Measurements from ENCODE around the gene PER2. TPM values are rescaled to one million over a fixed set of nuclear protein-coding genes. Genes with fewer than 3 reads are reported as not detected.
A peak's percentile ranks its signal among the peaks of the same experiment; 100 is the strongest.

PER2 gene
- polyA plus RNA-seq, 2 of the 4 experiments (the other 2 are of a cell fraction) = 3.4 to 8.5 TPM

- DNase-seq (ENCODE audit: low read depth in 1 of 2, low spot score in 1 of 2) = no peak
- Histone ChIP-seq H3K4me2 (no peak overlapping the region), H3K4me3 (no peak overlapping the region), H3K4me1 (peaks cover 12% of the 10 kb centered on the region; the same call in 1 of the 3 replicates), H3K9me3 (no peaks in the 10 kb centered on the region), H3K27ac (no peak overlapping the region)
- CTCF ChIA-PET = interaction anchor here (0.6 to 2.7 kb wide), 10 partner anchors 11 to 550 kb away, joined by 3 to 8 read pairs (median 4); no protein-coding TSS in a partner anchor
- POLR2A ChIA-PET = no interaction called here
- 60% methylated on average over 2 of the region's 2 CpGs for WGBS (ENCODE audit: missing lambda C conversion rate)
- TF ChIP-seq CTCF (IDR thresholded peaks at IDR 0.05) (peak; percentile 18; the same call in 1 of the 3 replicates), RAD21 (conservative IDR thresholded peaks at IDR 0.05 in 1 of 2, IDR thresholded peaks at IDR 0.05 in 1 of 2) (peak in 1 of 2 experiments; percentile 44; a peak in 2 of 5 replicates), EHMT2 (IDR thresholded peaks at IDR 0.05; ENCODE audit: low read depth) (no peak)
- FAIRE-seq = no peak
- ATAC-seq = peak in 1 of 2 experiments; percentile 67; a peak in 3 of 6 replicates
Observed at GRCh38 chr2:238308177-238308576, 19.8 kb upstream of the PER2 start.

GRCh38 chr2:238306672-238306998 lies 18.2 kb upstream of the PER2 start:
- Histone ChIP-seq H3K9me3 (no peaks in the 10 kb centered on the region), H3K4me3 (no peak overlapping the region), H3K27ac (no peak overlapping the region; a peak in 1 of 6 replicates), H3K4me2 (no peak overlapping the region), H3K4me1 (peaks cover 19% of the 10 kb centered on the region)
- 76% methylated on average over 5 of the region's 5 CpGs for WGBS (ENCODE audit: missing lambda C conversion rate)
- TF ChIP-seq TP53 (CRISPR knock-in tag; IDR thresholded peaks at IDR 0.05) (no peak), HES2 (IDR thresholded peaks at IDR 0.05) (no peak), RAD21 (conservative IDR thresholded peaks at IDR 0.05 in 1 of 2, IDR thresholded peaks at IDR 0.05 in 1 of 2) (no peak), POLR2AphosphoS2 (conservative IDR thresholded peaks at IDR 0.05; ENCODE audit: low read length) (no peak), ZFP36 (IDR thresholded peaks at IDR 0.05; ENCODE audit: borderline replicate concordance, partially characterized antibody) (no peak), PBX3 (IDR thresholded peaks at IDR 0.05) (no peak), E2F6 (IDR thresholded peaks at IDR 0.05; ENCODE audit: borderline replicate concordance, low read depth) (no peak), CHD2 (IDR thresholded peaks at IDR 0.05; ENCODE audit: low read length, partially characterized antibody) (no peak), ZSCAN20 (CRISPR knock-in tag; IDR thresholded peaks at IDR 0.05) (no peak)
- ChIA-PET POLR2A (no interaction called here), CTCF (interaction anchor here (1.7 to 5.0 kb wide), 4 partner anchors 16 to 50 kb away, joined by 8 to 29 read pairs (median 20); partner anchors contain the start of gene PER2)
- FAIRE-seq (no peak), DNase-seq (ENCODE audit: low read depth in 1 of 2, low spot score in 1 of 2) (no peak), ATAC-seq (no peak)

GRCh38 chr2:238305965-238306671 lies 17.7 kb upstream of the PER2 start:
- no peak for TF ChIP-seq CEBPB (IDR thresholded peaks at IDR 0.05)
- no peak for TF ChIP-seq FOSL2 (IDR thresholded peaks at IDR 0.05)
- no peak for TF ChIP-seq FOSL2 (CRISPR knock-in tag; IDR thresholded peaks at IDR 0.05)
- CTCF ChIA-PET = interaction anchor here (0.7 to 5.0 kb wide), 9 partner anchors 16 to 561 kb away, joined by 3 to 29 read pairs (median 6); partner anchors contain the start of gene PER2
- Histone ChIP-seq H3K4me3 (no peak overlapping the region), H3K9me3 (no peaks in the 10 kb centered on the region), H3K27ac (no peak overlapping the region; a peak in 1 of 6 replicates), H3K4me2 (no peak overlapping the region; the same call in 2 of the 3 replicates), H3K4me1 (peaks cover 21% of the 10 kb centered on the region)
- no peak for ATAC-seq
- POLR2A ChIA-PET = interaction anchor here (1.3 kb wide), 1 partner anchor 19 kb away, joined by 3 read pairs; no protein-coding TSS in a partner anchor
- no peak for DNase-seq (ENCODE audit: low read depth in 1 of 2, low spot score in 1 of 2)
- WGBS (ENCODE audit: missing lambda C conversion rate) = 77% methylated on average over 11 of the region's 11 CpGs
- FAIRE-seq = no peak

All from A549 (cell line).